Endothelial cell of hepatic sinusoid (primary cell): Measurements from ENCODE around the gene JMJD4.

Experiments used
- in situ Hi-C: cut with HindIII; loops from 2 replicates; pipeline ENCODE4 v1.10.0; 2017; ENCODE audit warnings: low sequenced_read_pairs

The JMJD4 gene

GRCh38 chr1:227754958-227755357, 19.9 kb upstream of the JMJD4 start:
- in situ Hi-C loops: no loop called here

GRCh38 chr1:227753999-227754711, 19.1 kb upstream of the JMJD4 start:
- in situ Hi-C loops: no loop called here

GRCh38 chr1:227749916-227750710, 15.0 kb upstream of the JMJD4 start:
- in situ Hi-C loops: no loop called here

GRCh38 chr1:227749225-227749624, 14.1 kb upstream of the JMJD4 start:
- in situ Hi-C loops: no loop called here

GRCh38 chr1:227748496-227749182, 13.5 kb upstream of the JMJD4 start:
- in situ Hi-C loops: no loop called here

GRCh38 chr1:227747948-227748495, 12.9 kb upstream of the JMJD4 start:
- in situ Hi-C loops: no loop called here

GRCh38 chr1:227747382-227747781, 12.3 kb upstream of the JMJD4 start:
- in situ Hi-C loops: no loop called here

GRCh38 chr1:227746676-227747075, 11.6 kb upstream of the JMJD4 start:
- in situ Hi-C loops: no loop called here

GRCh38 chr1:227745568-227746265, 10.6 kb upstream of the JMJD4 start:
- in situ Hi-C loops: no loop called here

- in situ Hi-C loops: no loop called here
These were observed 9.6 kb upstream of the JMJD4 start for GRCh38 chr1:227744668-227745067.

- in situ Hi-C loops: no loop called here
These were observed 7.9 kb upstream of the JMJD4 start for GRCh38 chr1:227742738-227743715.

GRCh38 chr1:227741166-227741870, 6.2 kb upstream of the JMJD4 start:
- in situ Hi-C loops: no loop called here

GRCh38 chr1:227740401-227740960, 5.4 kb upstream of the JMJD4 start:
- in situ Hi-C loops: no loop called here

GRCh38 chr1:227739636-227740035, 4.5 kb upstream of the JMJD4 start:
- in situ Hi-C loops: no loop called here

- in situ Hi-C loops: no loop called here
These were observed 3.7 kb upstream of the JMJD4 start for GRCh38 chr1:227738820-227739219.

GRCh38 chr1:227736814-227737432, 1.8 kb upstream of the JMJD4 start:
- in situ Hi-C loops: no loop called here

GRCh38 chr1:227735539-227736285, 610 bp upstream of the JMJD4 start:
- in situ Hi-C loops: no loop called here

- in situ Hi-C loops: no loop called here
These were observed 601 bp downstream of the JMJD4 start for GRCh38 chr1:227734546-227734855.
